GM19240 (cell line): ENCODE measurements around the gene TMEM238L.

ENCODE experiments used
- DNase-seq: peaks from one replicate; pipeline ENCODE4 v3.0.0; 2011; ENCODE audit warnings: low spot score; ENCODE audit not compliant: insufficient read length

The TMEM238L gene

GRCh38 chr17:10805911-10806310 is 2.0 kb upstream of the TMEM238L start:
- DNase-seq, result no peak

- no peak for DNase-seq
Measured at GRCh38 chr17:10804546-10804945, 647 bp upstream of the TMEM238L start.

GRCh38 chr17:10803350-10803749 is 549 bp downstream of the TMEM238L start:
- no peak for DNase-seq

GRCh38 chr17:10802496-10803284 is 1.2 kb downstream of the TMEM238L start:
- DNase-seq, result no peak

- no peak for DNase-seq
Measured at GRCh38 chr17:10799407-10799806, 4.5 kb downstream of the TMEM238L start.

GRCh38 chr17:10798910-10799309 is 5.0 kb downstream of the TMEM238L start:
- DNase-seq, result no peak

GRCh38 chr17:10798332-10798749 is 5.6 kb downstream of the TMEM238L start:
- no peak for DNase-seq

- DNase-seq, result no peak
Measured at GRCh38 chr17:10797476-10798328, 6.2 kb downstream of the TMEM238L start.

- DNase-seq, result no peak
Measured at GRCh38 chr17:10793816-10794215, 10.1 kb downstream of the TMEM238L start.

GRCh38 chr17:10793256-10793655 is 10.6 kb downstream of the TMEM238L start:
- no peak for DNase-seq

GRCh38 chr17:10792151-10792550 is 11.7 kb downstream of the TMEM238L start:
- no peak for DNase-seq

GRCh38 chr17:10790491-10791401 is 13.2 kb downstream of the TMEM238L start:
- DNase-seq, result no peak

GRCh38 chr17:10789694-10790271 is 14.1 kb downstream of the TMEM238L start:
- DNase-seq, result no peak

GRCh38 chr17:10787306-10788045 is 16.4 kb downstream of the TMEM238L start:
- DNase-seq, result no peak

GRCh38 chr17:10785295-10785694 is 18.6 kb downstream of the TMEM238L start:
- DNase-seq, result no peak

GRCh38 chr17:10779609-10780008 is 24.3 kb downstream of the TMEM238L start:
- DNase-seq, result no peak

GRCh38 chr17:10777890-10778289 is 26.0 kb downstream of the TMEM238L start:
- DNase-seq, result no peak

- no peak for DNase-seq
Measured at GRCh38 chr17:10777131-10777807, 26.6 kb downstream of the TMEM238L start.

- DNase-seq, result no peak
Measured at GRCh38 chr17:10776381-10776780, 27.5 kb downstream of the TMEM238L start.
